MCF 10A (cell line): ENCODE measurements around the gene SLC15A5. TPM values are rescaled to one million over a fixed set of nuclear protein-coding genes. Genes with fewer than 3 reads are reported as not detected.

Experiments used
- BruUV-seq: library from RNA; stranded (reverse); fragments of 400-500 nt; replicated peaks from 2 replicates; lab custom pipeline; 2021; lab: Mats Ljungman, UMichigan
- CTCF ChIA-PET: fragments of 300-600 bp; sonication (Branson Sonifier 250); formaldehyde crosslinking; extraction: SDS; loops from one replicate; lab custom pipeline; 2021; ENCODE audit warnings: antibody characterized with exemption, inconsistent platforms; lab: Yijun Ruan, JAX
- POLR2A ChIA-PET: fragments of 300-600, 350-650 bp; sonication (Branson Sonifier 250); formaldehyde crosslinking; extraction: SDS; loops from one replicate; lab custom pipeline; 2020; ENCODE audit warnings: antibody characterized with exemption, inconsistent platforms; lab: Yijun Ruan, JAX
- DNase-seq: peaks from one replicate; pipeline ENCODE4 v3.0.0-alpha.2; 2018; ENCODE audit not compliant: unreplicated experiment
- H3K27ac Mint-ChIP-seq: one replicate; pipeline ENCODE4 v1.8.0; 2022; ENCODE audit warnings: mild to moderate bottlenecking, low read depth, mixed read lengths; ENCODE audit not compliant: unreplicated experiment
- H3K27me3 Mint-ChIP-seq: one replicate; pipeline ENCODE4 v1.8.0; 2022; ENCODE audit warnings: mixed read lengths; ENCODE audit not compliant: insufficient read depth, unreplicated experiment
- H3K36me3 Mint-ChIP-seq: one replicate; pipeline ENCODE4 v1.8.0; 2022; ENCODE audit warnings: mild to moderate bottlenecking, moderate library complexity, mixed read lengths; ENCODE audit not compliant: insufficient read depth, unreplicated experiment
- H3K4me1 Mint-ChIP-seq: one replicate; pipeline ENCODE4 v1.8.0; 2022; ENCODE audit warnings: mixed read lengths; ENCODE audit not compliant: insufficient read depth, unreplicated experiment
- H3K4me3 Mint-ChIP-seq: one replicate; pipeline ENCODE4 v1.8.0; 2022; ENCODE audit warnings: mild to moderate bottlenecking, moderate library complexity, mixed read lengths; ENCODE audit not compliant: unreplicated experiment
- H3K9me3 Mint-ChIP-seq: one replicate; pipeline ENCODE4 v1.8.0; 2022; ENCODE audit warnings: mixed read lengths; ENCODE audit not compliant: unreplicated experiment
- intact Hi-C: fragments of 100-400 bp; cut with micrococcal nuclease; formaldehyde crosslinking; loops from 2 replicates; pipeline ENCODE4 v1.14.1; 2022
- total RNA-seq: library from RNA; stranded (reverse); gene quantifications from 2 replicates; pipeline ENCODE4 v1.2.3, GENCODE V29; 2022
- TF ChIP-seq, protein P1 (sequence below): fragments of 200-600 bp; IDR thresholded peaks from one replicate; pipeline ENCODE4 v1.8.0; 2022; ENCODE audit warnings: antibody characterized with exemption, mild to moderate bottlenecking; ENCODE audit not compliant: unreplicated experiment

The SLC15A5 gene
- total RNA-seq, 1 experiment from 2014 or later: not detected

DNA sequence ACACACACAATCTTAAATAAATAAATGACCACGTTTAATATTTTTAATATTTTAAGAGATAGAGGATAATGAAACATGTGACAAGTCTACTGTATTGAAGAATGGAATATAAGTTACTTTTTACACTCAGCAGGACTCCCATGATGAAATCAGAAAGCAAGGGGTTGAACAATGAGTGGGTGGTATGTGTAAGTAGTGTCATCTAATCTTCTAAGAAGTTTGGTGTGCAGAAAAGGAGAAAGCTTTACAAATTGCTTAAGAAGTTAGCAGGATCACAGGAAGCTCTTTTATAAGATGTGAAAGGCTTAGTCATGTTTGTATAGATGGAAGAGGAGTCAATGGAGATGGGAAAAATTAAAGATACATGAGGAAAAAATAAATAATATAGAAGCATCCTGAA is 47.8 kb downstream of the SLC15A5 start:
- ChIA-PET CTCF (no interaction called here), POLR2A (no interaction called here)
- H3K4me1 Mint-ChIP-seq: no peaks in the 10 kb centered on the region
- H3K27ac Mint-ChIP-seq: no peak overlapping the region
- H3K4me3 Mint-ChIP-seq: no peak overlapping the region
- TF ChIP-seq, protein P1, sequence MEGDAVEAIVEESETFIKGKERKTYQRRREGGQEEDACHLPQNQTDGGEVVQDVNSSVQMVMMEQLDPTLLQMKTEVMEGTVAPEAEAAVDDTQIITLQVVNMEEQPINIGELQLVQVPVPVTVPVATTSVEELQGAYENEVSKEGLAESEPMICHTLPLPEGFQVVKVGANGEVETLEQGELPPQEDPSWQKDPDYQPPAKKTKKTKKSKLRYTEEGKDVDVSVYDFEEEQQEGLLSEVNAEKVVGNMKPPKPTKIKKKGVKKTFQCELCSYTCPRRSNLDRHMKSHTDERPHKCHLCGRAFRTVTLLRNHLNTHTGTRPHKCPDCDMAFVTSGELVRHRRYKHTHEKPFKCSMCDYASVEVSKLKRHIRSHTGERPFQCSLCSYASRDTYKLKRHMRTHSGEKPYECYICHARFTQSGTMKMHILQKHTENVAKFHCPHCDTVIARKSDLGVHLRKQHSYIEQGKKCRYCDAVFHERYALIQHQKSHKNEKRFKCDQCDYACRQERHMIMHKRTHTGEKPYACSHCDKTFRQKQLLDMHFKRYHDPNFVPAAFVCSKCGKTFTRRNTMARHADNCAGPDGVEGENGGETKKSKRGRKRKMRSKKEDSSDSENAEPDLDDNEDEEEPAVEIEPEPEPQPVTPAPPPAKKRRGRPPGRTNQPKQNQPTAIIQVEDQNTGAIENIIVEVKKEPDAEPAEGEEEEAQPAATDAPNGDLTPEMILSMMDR: no peak
- no TSS peak for BruUV-seq
- peaks cover 17% of the 10 kb centered on the region for H3K9me3 Mint-ChIP-seq
- H3K27me3 Mint-ChIP-seq: no peaks in the 10 kb centered on the region
- DNase-seq: peak; percentile 6
- no peaks in the 10 kb centered on the region for H3K36me3 Mint-ChIP-seq
- intact Hi-C loops: no loop called here

DNA sequence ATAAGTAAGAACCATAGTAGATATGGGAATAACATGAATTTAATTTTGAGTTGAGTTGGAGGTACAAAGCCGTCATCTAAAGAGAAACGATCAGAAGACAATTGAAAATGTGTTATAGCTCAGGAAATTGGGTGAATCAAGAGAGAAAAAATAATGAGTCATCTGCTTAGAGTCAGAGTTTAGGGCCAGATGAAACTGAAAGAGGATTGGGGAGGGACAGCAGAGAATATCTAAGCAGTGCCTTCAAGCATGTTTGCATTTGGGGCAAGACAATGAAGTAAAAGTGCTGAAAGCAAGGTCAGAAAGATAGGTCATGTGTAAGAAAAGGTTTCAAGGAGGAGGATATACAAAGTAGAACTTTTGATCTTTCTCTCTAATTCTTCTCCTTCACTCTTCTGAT is 49.4 kb downstream of the SLC15A5 start:
- H3K27me3 Mint-ChIP-seq: no peaks in the 10 kb centered on the region
- no TSS peak for BruUV-seq
- intact Hi-C loops: no loop called here
- POLR2A ChIA-PET: interaction anchor here (0.7 kb wide), 1 partner anchor 253 kb away, joined by 3 read pairs; no protein-coding TSS in a partner anchor
- peaks cover 17% of the 10 kb centered on the region for H3K9me3 Mint-ChIP-seq
- CTCF ChIA-PET: no interaction called here
- H3K27ac Mint-ChIP-seq: no peak overlapping the region
- peak; percentile 12 for DNase-seq
- H3K4me3 Mint-ChIP-seq: no peak overlapping the region
- no peaks in the 10 kb centered on the region for H3K4me1 Mint-ChIP-seq
- TF ChIP-seq, protein P1: no peak
- no peaks in the 10 kb centered on the region for H3K36me3 Mint-ChIP-seq

DNA sequence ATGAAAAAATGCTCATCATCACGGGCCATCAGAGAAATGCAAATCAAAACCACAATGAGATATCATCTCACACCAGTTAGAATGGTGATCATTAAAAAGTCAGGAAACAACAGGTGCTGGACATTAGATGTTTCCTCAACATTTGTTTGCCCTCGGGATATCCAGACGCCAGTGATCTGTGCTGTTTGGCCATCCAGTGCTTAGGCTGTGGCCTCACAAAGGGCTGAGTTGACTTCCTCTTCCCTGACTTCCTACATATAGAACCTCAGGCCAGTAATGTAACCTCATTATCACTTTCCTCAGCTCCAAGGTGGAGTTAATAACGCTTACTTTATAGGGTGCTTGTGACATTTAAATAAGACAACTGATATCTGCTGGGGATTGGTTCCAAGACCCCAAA is 51.8 kb downstream of the SLC15A5 start:
- no peaks in the 10 kb centered on the region for H3K4me1 Mint-ChIP-seq
- no peaks in the 10 kb centered on the region for H3K36me3 Mint-ChIP-seq
- H3K9me3 Mint-ChIP-seq: no peaks in the 10 kb centered on the region
- POLR2A ChIA-PET: no interaction called here
- no TSS peak for BruUV-seq
- H3K27ac Mint-ChIP-seq: no peak overlapping the region
- CTCF ChIA-PET: no interaction called here
- H3K27me3 Mint-ChIP-seq: no peaks in the 10 kb centered on the region
- H3K4me3 Mint-ChIP-seq: no peak overlapping the region
- TF ChIP-seq, protein P1: no peak
- intact Hi-C loops: no loop called here
- DNase-seq: no peak

DNA sequence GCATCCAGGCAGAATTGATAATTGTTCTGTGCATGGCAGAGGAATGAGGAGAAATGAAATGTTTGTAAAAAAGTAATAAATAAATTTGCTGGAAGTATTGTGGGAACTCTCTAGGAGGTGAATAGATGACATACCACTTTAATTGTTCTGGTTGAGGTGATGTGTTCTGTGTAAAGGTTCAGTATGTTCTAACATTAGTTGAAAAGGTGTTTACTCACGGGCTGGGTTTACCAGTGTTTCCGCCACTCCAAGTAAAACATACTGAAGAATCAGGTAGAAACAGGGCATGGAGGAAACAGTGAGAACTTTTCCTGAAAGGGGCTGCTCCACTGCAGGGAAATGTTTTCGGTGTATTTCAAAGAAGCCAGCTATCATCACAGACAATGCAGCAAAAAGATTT is 53.3 kb downstream of the SLC15A5 start:
- POLR2A ChIA-PET: no interaction called here
- no TSS peak for BruUV-seq

More for the DNA sequence above, 53.3 kb downstream of the SLC15A5 start:
- Mint-ChIP-seq H3K4me1 (no peaks in the 10 kb centered on the region), H3K4me3 (no peak overlapping the region), H3K9me3 (no peaks in the 10 kb centered on the region), H3K27me3 (no peaks in the 10 kb centered on the region), H3K36me3 (no peaks in the 10 kb centered on the region), H3K27ac (no peak overlapping the region)
- intact Hi-C loops: no loop called here
- CTCF ChIA-PET: no interaction called here
- TF ChIP-seq, protein P1: no peak
- no peak for DNase-seq
